IMR-90 (cell line): Measurements from ENCODE around the gene UBQLN1. TPM values are rescaled to one million over a fixed set of nuclear protein-coding genes. Genes with fewer than 3 reads are reported as not detected.

Source experiments
- ATAC-seq: fragments of 200-7000 bp; cut with Tn5 transposase; 2 replicates; pipeline ENCODE4 v1.9.1; 2020; ENCODE audit warnings: low read depth, mild to moderate bottlenecking, moderate library complexity
- BruUV-seq: library from RNA; stranded (reverse); fragments of 400-500 nt; replicated peaks from 2 replicates; lab custom pipeline; 2021; lab: Mats Ljungman, UMichigan
- CTCF ChIA-PET: fragments of 300-600 bp; formaldehyde crosslinking; extraction: SDS; loops from one replicate; lab custom pipeline; 2021; ENCODE audit warnings: antibody characterized with exemption; lab: Yijun Ruan, JAX
- POLR2A ChIA-PET: fragments of 300-600 bp; sonication (Branson Sonifier 250); formaldehyde crosslinking; loops from one replicate; lab custom pipeline; 2022; ENCODE audit warnings: antibody characterized with exemption; ENCODE audit not compliant: unreplicated experiment; lab: Charles Lee
- DNase-seq: peaks from one replicate; pipeline ENCODE4 v3.0.0; 2013
- H2AFZ ChIP-seq: replicated peaks from 2 replicates; pipeline ENCODE3; 2013; ENCODE audit warnings: low read length, mild to moderate bottlenecking; ENCODE audit not compliant: poor library complexity
- H2AK5ac ChIP-seq: 2 replicates; pipeline ENCODE4 v1.6.1; 2013; ENCODE audit warnings: low read depth, low read length, inconsistent platforms
- H2AK9ac ChIP-seq: replicated peaks from 2 replicates; pipeline ENCODE3; 2013; ENCODE audit warnings: mild to moderate bottlenecking, low read depth, low read length, moderate library complexity; ENCODE audit not compliant: poor library complexity
- H2BK120ac ChIP-seq: 2 replicates; pipeline ENCODE4 v1.6.1; 2013; ENCODE audit warnings: low read depth, low read length, inconsistent platforms
- H2BK15ac ChIP-seq: 3 replicates; pipeline ENCODE4 v1.6.1; 2013; ENCODE audit warnings: low read depth, low read length, inconsistent platforms
- H2BK20ac ChIP-seq: 2 replicates; pipeline ENCODE4 v1.6.1; 2013; ENCODE audit warnings: low read depth, mild to moderate bottlenecking, inconsistent platforms, low read length, moderate library complexity
- H2BK5ac ChIP-seq: 2 replicates; pipeline ENCODE4 v1.6.1; 2013; ENCODE audit warnings: mild to moderate bottlenecking, low read depth, low read length, inconsistent platforms; ENCODE audit not compliant: poor library complexity, severe bottlenecking
- H3K14ac ChIP-seq: replicated peaks from 2 replicates; pipeline ENCODE4 v1.6.1; 2013; ENCODE audit warnings: low read depth, low read length, inconsistent platforms
- H3K18ac ChIP-seq: 2 replicates; pipeline ENCODE4 v1.6.1; 2013; ENCODE audit warnings: low read depth, low read length, control low read depth
- H3K23ac ChIP-seq: 2 replicates; pipeline ENCODE4 v1.6.1; 2013; ENCODE audit warnings: low read depth, low read length, inconsistent platforms
- H3K27ac ChIP-seq: 2 replicates; pipeline ENCODE4 v1.5.1; 2013; ENCODE audit warnings: mild to moderate bottlenecking, control low read depth, low read length; ENCODE audit not compliant: insufficient read depth
- H3K27me3 ChIP-seq: 2 replicates; pipeline ENCODE4 v1.6.1; 2013; ENCODE audit warnings: low read length; ENCODE audit not compliant: control insufficient read depth, insufficient read depth
- H3K36me3 ChIP-seq: 2 replicates; pipeline ENCODE4 v1.6.1; 2013; ENCODE audit warnings: low read length, mixed read lengths; ENCODE audit not compliant: control insufficient read depth, insufficient read depth
- H3K4ac ChIP-seq: 2 replicates; pipeline ENCODE4 v1.6.1; 2013; ENCODE audit warnings: low read depth, low read length, inconsistent platforms
- H3K4me1 ChIP-seq: 2 replicates; pipeline ENCODE4 v1.6.1; 2013; ENCODE audit warnings: low read length, mixed read lengths; ENCODE audit not compliant: control insufficient read depth, insufficient read depth
- H3K4me2 ChIP-seq: 2 replicates; pipeline ENCODE4 v1.6.1; 2013; ENCODE audit warnings: low read depth, mild to moderate bottlenecking, control low read depth, low read length, moderate library complexity
- H3K4me3 ChIP-seq: 2 replicates; pipeline ENCODE4 v1.5.1; 2013; ENCODE audit warnings: low read depth, mild to moderate bottlenecking, control low read depth, low read length, moderate library complexity; ENCODE audit not compliant: insufficient read depth
- H3K56ac ChIP-seq: 2 replicates; pipeline ENCODE4 v1.6.1; 2013; ENCODE audit warnings: low read length, inconsistent platforms; ENCODE audit not compliant: insufficient read depth; ENCODE audit errors: extremely low read depth
- H3K79me1 ChIP-seq, 2 experiments: 2 replicates each; pipeline ENCODE4 v1.6.1; 2013; ENCODE audit warnings: low read length in 2 of 2, inconsistent platforms in 1 of 2, low read depth in 1 of 2
- H3K9ac ChIP-seq: 2 replicates; pipeline ENCODE4 v1.6.1; 2013; ENCODE audit warnings: low read depth, low read length, control low read depth
- H3K9me1 ChIP-seq: 2 replicates; pipeline ENCODE4 v1.6.1; 2013; ENCODE audit warnings: low read length, inconsistent platforms; ENCODE audit not compliant: insufficient read depth
- H3K9me3 ChIP-seq: 2 replicates; pipeline ENCODE4 v1.6.1; 2013; ENCODE audit warnings: low read length; ENCODE audit not compliant: control insufficient read depth, insufficient read depth
- H4K20me1 ChIP-seq: 2 replicates; pipeline ENCODE4 v1.6.1; 2013; ENCODE audit warnings: low read length, inconsistent platforms; ENCODE audit not compliant: insufficient read depth
- H4K5ac ChIP-seq: 2 replicates; pipeline ENCODE4 v1.6.1; 2013; ENCODE audit warnings: mild to moderate bottlenecking, low read depth, low read length, control low read depth
- H4K8ac ChIP-seq, 2 experiments: 2 replicates each; pipeline ENCODE4 v1.6.1; 2013; ENCODE audit warnings: low read depth in 2 of 2, low read length in 2 of 2, control low read depth in 1 of 2, inconsistent platforms in 1 of 2
- H4K91ac ChIP-seq: 2 replicates; pipeline ENCODE4 v1.6.1; 2013; ENCODE audit warnings: low read depth, low read length, inconsistent platforms; ENCODE audit not compliant: insufficient read depth
- CHD1 ChIP-seq: IDR thresholded peaks from 2 replicates; pipeline ENCODE4 v1.6.1; 2012; ENCODE audit warnings: low read depth, low read length, improper control_type of control experiment
- ELK1 ChIP-seq: fragments of 150-350 bp; IDR thresholded peaks from 2 replicates; pipeline ENCODE4 v1.6.1; 2016; ENCODE audit warnings: low read depth, mild to moderate bottlenecking, low read length, moderate library complexity, borderline replicate concordance
- MAZ ChIP-seq: IDR thresholded peaks from 2 replicates; pipeline ENCODE4 v1.6.1; 2012; ENCODE audit warnings: low read depth, mild to moderate bottlenecking, low read length, improper control_type of control experiment, moderate library complexity, borderline replicate concordance
- MXI1 ChIP-seq: IDR thresholded peaks from 2 replicates; pipeline ENCODE4 v1.6.1; 2012; ENCODE audit warnings: low read depth, mild to moderate bottlenecking, low read length, moderate library complexity, borderline replicate concordance
- SMC3 ChIP-seq: fragments of 150-350 bp; IDR thresholded peaks from 2 replicates; pipeline ENCODE4 v1.6.1; 2016; ENCODE audit warnings: low read depth, mild to moderate bottlenecking, antibody characterized with exemption, low read length, moderate library complexity
- WGBS, 2 experiments: methylation state at CpG; one replicate each; pipeline versions ENCODE4 v1.1.5 to v1.1.7; 2013; ENCODE audit warnings: missing lambda C conversion rate in 2 of 2; ENCODE audit not compliant: insufficient read length in 1 of 2; ENCODE audit errors: extremely low coverage in 2 of 2; 5-methylcytosine and 5-hydroxymethylcytosine counted together
- dilution Hi-C: fragments of 300-500 bp; cut with HindIII; formaldehyde crosslinking; loops from one replicate; pipeline ENCODE4 v1.14.3; 2018; ENCODE audit warnings: low sequenced_read_pairs; ENCODE audit not compliant: unreplicated experiment
- in situ Hi-C: fragments of 300-500 bp; cut with MboI; formaldehyde crosslinking; loops from 3 replicates; pipeline ENCODE4 v1.14.3; 2019; ENCODE audit warnings: low sequenced_read_pairs, inconsistent platforms, mixed read lengths
- intact Hi-C: fragments of 100-400 bp; cut with micrococcal nuclease; formaldehyde crosslinking; loops from 2 replicates; pipeline ENCODE4 v1.10.0; 2022
- polyA plus RNA-seq, 3 experiments: library from polyadenylated mRNA; depleted of rRNA; stranded (reverse); fragments of >200 nt; gene quantifications; 2 replicates each; pipeline ENCODE4 v1.2.3, GENCODE V29; 2012; ENCODE audit warnings: low replicate concordance in 1 of 3
- total RNA-seq: library from RNA; depleted of rRNA; stranded (reverse); fragments of >200 nt; gene quantifications from 2 replicates; pipeline ENCODE4 v1.2.3, GENCODE V29; 2012

Gene UBQLN1
- total and polyA plus RNA-seq, 2 of the 4 experiments (the other 2 are of a cell fraction), result 74.3 to 164 TPM

- Histone ChIP-seq H2BK120ac (no peak overlapping the region), H3K4me3 (no peak overlapping the region), H3K27me3 (no peaks in the 10 kb centered on the region), H4K8ac (no peak overlapping the region), H2BK15ac (no peak overlapping the region), H3K23ac (no peak overlapping the region), H3K9me1 (0 out of 2 replicates have a peak, but pooled peaks cover 3% of the 10 kb centered on the region), H3K56ac (no peak overlapping the region), H3K9me3 (no peaks in the 10 kb centered on the region), H3K4me1 (no peaks in the 10 kb centered on the region; the same call in 1 of the 2 replicates), H3K36me3 (no peaks in the 10 kb centered on the region), H4K91ac (no peak overlapping the region), H3K27ac (no peak overlapping the region), H3K79me1 (peaks cover 5 to 39% of the 10 kb centered on the region in 2 experiments; a peak in 3 of 4 replicates), H3K4ac (no peak overlapping the region), H4K5ac (no peak overlapping the region), H2BK5ac (no peak overlapping the region), H3K14ac (no peak overlapping the region), H2AK9ac (no peak overlapping the region), H3K9ac (no peak overlapping the region), H4K20me1 (peaks cover 95% of the 10 kb centered on the region), H2AFZ (no peak overlapping the region), H3K4me2 (no peak overlapping the region), H2AK5ac (no peak overlapping the region), H3K18ac (no peak overlapping the region), H2BK20ac (no peak overlapping the region)
- no CpG with 5 or more reads among the region's 4 CpGs for WGBS, 2 experiments
- DNase-seq, result no peak
- in situ Hi-C loops, result no loop called here
- dilution Hi-C loops, result no loop called here
- intact Hi-C loops, result no loop called here
- TF ChIP-seq SMC3, result no peak
- TF ChIP-seq ELK1, result no peak
- TF ChIP-seq CHD1, result no peak
- no peak for TF ChIP-seq MXI1
- no peak for TF ChIP-seq MAZ
- no TSS peak for BruUV-seq
- ChIA-PET POLR2A (no interaction called here), CTCF (interaction anchor here (0.8 to 1.0 kb wide), 2 partner anchors 13 to 19 kb away, joined by 3 read pairs; no protein-coding TSS in a partner anchor)
- no peak for ATAC-seq
Observed at GRCh38 chr9:83698976-83699585, 8.7 kb downstream of the UBQLN1 start.
